ENCODE measurements around the gene FNIP2. TPM values are rescaled to one million over a fixed set of nuclear protein-coding genes. Genes with fewer than 3 reads are reported as not detected.
A peak's percentile ranks its signal among the peaks of the same experiment; 100 is the strongest.

The FNIP2 gene
- total and polyA plus RNA-seq, 4 donors = 8.8 to 88.7 (median 23.5) TPM

DNA sequence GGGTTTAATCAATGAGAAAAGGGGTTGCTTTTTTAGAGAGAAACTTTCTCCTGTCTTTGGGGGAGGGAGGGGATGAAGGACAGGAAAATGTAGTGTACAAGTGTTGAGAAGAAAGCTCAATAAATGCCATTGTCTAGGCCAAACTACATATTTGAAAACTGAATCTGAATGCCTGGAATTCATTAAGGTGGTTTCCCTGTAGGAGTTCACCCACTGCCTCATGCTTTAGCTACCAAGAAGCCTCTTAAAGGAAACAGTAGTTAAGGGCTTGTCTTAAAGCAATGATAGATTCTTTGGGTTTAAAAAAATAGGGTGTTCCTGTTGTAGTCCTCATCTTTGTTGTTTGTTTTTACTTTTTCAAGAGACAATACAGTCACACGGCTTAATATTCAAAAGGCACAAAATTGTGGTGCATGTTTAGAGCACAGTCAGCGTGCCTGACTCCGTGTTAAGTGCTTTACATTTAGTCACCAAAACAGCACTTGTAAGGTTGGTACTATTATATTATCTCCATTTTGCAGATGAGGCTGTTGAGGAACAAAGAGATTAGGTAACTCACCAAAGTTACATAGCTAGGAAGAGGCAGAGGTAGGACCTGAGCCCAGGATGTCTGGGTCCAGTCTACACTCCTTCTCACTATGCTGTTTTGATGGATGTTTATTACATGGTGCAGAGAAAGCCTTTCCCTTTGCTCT, 46.0 kb downstream of the FNIP2 start:
- Histone ChIP-seq H3K9ac (ENCODE audit: low read depth in 1 of 2, low read length in 2 of 2) (no peak overlapping the region), H3K9me3 (ENCODE audit: control insufficient read depth in 4 of 4, low read length in 3 of 4) (no peaks in the 10 kb centered on the region), H3K36me3 (ENCODE audit: control insufficient read depth in 4 of 4, insufficient read depth in 3 of 4, low read depth in 1 of 4, low read length in 3 of 4) (no peaks in the 10 kb centered on the region), H3K4me3 (ENCODE audit: low read depth in 1 of 3, low read length in 3 of 3) (no peak overlapping the region), H3K27ac (ENCODE audit: low read depth in 1 of 2, low read length in 2 of 2) (peak overlapping the region; percentile 70 to 86), H3K27me3 (ENCODE audit: control insufficient read depth in 4 of 4, insufficient read depth in 4 of 4, low read length in 3 of 4) (no peaks in the 10 kb centered on the region), H3K4me1 (ENCODE audit: control insufficient read depth in 4 of 4, insufficient read depth in 4 of 4, low read length in 3 of 4) (peaks cover 14 to 79% (median 53%) of the 10 kb centered on the region in 4 donors)
- TF ChIP-seq JUND (IDR thresholded peaks at IDR 0.05) = no peak
- no peak for TF ChIP-seq EGR1 (IDR thresholded peaks at IDR 0.05; ENCODE audit: low read depth in 2 of 2)
- TF ChIP-seq FOXA2 (IDR thresholded peaks at IDR 0.05) = no peak
- TF ChIP-seq ATF3 (IDR thresholded peaks at IDR 0.05) = no peak
- TF ChIP-seq, protein P1, sequence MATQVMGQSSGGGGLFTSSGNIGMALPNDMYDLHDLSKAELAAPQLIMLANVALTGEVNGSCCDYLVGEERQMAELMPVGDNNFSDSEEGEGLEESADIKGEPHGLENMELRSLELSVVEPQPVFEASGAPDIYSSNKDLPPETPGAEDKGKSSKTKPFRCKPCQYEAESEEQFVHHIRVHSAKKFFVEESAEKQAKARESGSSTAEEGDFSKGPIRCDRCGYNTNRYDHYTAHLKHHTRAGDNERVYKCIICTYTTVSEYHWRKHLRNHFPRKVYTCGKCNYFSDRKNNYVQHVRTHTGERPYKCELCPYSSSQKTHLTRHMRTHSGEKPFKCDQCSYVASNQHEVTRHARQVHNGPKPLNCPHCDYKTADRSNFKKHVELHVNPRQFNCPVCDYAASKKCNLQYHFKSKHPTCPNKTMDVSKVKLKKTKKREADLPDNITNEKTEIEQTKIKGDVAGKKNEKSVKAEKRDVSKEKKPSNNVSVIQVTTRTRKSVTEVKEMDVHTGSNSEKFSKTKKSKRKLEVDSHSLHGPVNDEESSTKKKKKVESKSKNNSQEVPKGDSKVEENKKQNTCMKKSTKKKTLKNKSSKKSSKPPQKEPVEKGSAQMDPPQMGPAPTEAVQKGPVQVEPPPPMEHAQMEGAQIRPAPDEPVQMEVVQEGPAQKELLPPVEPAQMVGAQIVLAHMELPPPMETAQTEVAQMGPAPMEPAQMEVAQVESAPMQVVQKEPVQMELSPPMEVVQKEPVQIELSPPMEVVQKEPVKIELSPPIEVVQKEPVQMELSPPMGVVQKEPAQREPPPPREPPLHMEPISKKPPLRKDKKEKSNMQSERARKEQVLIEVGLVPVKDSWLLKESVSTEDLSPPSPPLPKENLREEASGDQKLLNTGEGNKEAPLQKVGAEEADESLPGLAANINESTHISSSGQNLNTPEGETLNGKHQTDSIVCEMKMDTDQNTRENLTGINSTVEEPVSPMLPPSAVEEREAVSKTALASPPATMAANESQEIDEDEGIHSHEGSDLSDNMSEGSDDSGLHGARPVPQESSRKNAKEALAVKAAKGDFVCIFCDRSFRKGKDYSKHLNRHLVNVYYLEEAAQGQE (IDR thresholded peaks at IDR 0.05) = no peak
- no peak for TF ChIP-seq NR2F2 (IDR thresholded peaks at IDR 0.05)
- TF ChIP-seq FOXA1 (IDR thresholded peaks at IDR 0.05) = no peak
- TF ChIP-seq RAD21 (IDR thresholded peaks at IDR 0.05) = no peak
- no peak for TF ChIP-seq RXRA (IDR thresholded peaks at IDR 0.05)
- TF ChIP-seq TAF1 (conservative IDR thresholded peaks at IDR 0.05) = no peak
- no peak for TF ChIP-seq YY1 (IDR thresholded peaks at IDR 0.05)
- TF ChIP-seq SP1 (IDR thresholded peaks at IDR 0.05) = no peak
- TF ChIP-seq, protein P2, sequence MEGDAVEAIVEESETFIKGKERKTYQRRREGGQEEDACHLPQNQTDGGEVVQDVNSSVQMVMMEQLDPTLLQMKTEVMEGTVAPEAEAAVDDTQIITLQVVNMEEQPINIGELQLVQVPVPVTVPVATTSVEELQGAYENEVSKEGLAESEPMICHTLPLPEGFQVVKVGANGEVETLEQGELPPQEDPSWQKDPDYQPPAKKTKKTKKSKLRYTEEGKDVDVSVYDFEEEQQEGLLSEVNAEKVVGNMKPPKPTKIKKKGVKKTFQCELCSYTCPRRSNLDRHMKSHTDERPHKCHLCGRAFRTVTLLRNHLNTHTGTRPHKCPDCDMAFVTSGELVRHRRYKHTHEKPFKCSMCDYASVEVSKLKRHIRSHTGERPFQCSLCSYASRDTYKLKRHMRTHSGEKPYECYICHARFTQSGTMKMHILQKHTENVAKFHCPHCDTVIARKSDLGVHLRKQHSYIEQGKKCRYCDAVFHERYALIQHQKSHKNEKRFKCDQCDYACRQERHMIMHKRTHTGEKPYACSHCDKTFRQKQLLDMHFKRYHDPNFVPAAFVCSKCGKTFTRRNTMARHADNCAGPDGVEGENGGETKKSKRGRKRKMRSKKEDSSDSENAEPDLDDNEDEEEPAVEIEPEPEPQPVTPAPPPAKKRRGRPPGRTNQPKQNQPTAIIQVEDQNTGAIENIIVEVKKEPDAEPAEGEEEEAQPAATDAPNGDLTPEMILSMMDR (IDR thresholded peaks at IDR 0.05; ENCODE audit: low read depth, low read length, missing input control) = no peak
- TF ChIP-seq MAX (IDR thresholded peaks at IDR 0.05) = no peak
- no peak for TF ChIP-seq GABPA (IDR thresholded peaks at IDR 0.05 in 1 of 2, conservative IDR thresholded peaks at IDR 0.05 in 1 of 2)
- no peak for TF ChIP-seq ZBTB33 (IDR thresholded peaks at IDR 0.05)
- no peak for TF ChIP-seq HNF4G (IDR thresholded peaks at IDR 0.05)
- no peak for TF ChIP-seq HNF4A (conservative IDR thresholded peaks at IDR 0.05)
- DNase-seq (ENCODE audit: low spot score) = no peak
- WGBS = 91% methylated on average over 3 of the region's 3 CpGs

Measured in liver (tissue), 9 donors.